SKM-1 (cell line): ENCODE results near the gene EFNB2.

ENCODE experiments used
- DNase-seq: peaks from one replicate; lab custom pipeline; 2025; ENCODE audit not compliant: unreplicated experiment; lab: John Stamatoyannopoulos, UW

EFNB2 gene, protein sequence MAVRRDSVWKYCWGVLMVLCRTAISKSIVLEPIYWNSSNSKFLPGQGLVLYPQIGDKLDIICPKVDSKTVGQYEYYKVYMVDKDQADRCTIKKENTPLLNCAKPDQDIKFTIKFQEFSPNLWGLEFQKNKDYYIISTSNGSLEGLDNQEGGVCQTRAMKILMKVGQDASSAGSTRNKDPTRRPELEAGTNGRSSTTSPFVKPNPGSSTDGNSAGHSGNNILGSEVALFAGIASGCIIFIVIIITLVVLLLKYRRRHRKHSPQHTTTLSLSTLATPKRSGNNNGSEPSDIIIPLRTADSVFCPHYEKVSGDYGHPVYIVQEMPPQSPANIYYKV

DNA sequence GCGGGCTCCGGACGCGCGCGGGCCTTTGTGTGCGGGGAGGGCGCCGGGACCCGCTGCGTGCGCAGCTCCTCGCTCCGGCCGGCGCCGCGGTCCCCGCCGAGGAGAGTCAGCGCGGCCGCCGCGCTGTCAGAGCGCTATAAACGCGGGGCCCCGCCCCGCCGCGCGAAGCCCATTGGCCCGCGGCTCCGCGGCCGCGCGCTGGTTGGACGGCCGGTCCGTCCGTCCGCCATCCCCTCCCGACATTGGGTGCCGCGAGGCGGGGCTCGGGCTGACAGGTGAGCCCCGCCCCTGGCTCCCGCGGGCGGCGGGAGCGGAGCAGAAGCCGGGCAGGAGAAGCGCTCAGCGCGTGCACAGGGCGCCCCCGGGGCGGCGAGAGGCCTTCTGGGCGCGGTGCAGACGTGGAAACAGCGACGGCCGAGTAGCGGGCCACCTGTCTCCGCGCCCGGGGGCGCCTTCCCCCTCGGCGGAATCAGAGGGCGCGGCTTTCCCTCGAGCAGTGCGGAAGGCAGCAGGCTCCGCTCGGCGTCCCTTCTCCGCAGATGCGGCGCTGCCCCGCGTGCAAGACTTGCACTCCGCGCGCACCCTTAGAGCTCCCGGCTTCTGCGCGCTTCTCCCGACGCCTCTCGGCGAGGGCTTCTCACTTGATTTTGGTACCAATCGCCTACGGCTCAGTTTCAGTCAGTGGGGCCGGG is at the start of gene EFNB2:
Gene EFNB2, minus strand, starts transcription at position 111 of the 692 bp plus-strand sequence. CDS start 698 bp downstream, outside the sequence.
- DNase-seq: peak; percentile 60

DNA sequence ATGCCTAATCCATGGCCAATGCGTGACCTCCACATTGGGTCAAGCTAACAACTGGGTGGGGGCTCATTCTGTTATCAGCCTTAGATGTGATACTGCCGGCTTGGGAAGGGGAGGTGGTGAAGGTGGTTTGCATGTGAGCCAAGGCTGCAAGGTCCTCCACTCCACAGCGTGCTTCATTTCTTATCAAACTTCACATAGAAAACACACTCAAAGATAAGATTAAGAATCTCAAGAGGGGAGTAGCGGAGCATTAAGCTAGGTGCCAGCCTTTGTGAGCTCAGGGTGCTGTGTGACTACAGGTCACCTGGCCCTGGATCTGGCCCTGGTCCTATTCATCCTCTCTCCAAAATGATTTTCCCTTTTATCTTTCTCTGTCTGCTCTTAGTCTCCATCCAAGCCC is 45.8 kb upstream of the EFNB2 start:
- DNase-seq: no peak

- no peak for DNase-seq
Observed at GRCh38 chr13:106575896-106576295, 40.4 kb upstream of the EFNB2 start.

DNA sequence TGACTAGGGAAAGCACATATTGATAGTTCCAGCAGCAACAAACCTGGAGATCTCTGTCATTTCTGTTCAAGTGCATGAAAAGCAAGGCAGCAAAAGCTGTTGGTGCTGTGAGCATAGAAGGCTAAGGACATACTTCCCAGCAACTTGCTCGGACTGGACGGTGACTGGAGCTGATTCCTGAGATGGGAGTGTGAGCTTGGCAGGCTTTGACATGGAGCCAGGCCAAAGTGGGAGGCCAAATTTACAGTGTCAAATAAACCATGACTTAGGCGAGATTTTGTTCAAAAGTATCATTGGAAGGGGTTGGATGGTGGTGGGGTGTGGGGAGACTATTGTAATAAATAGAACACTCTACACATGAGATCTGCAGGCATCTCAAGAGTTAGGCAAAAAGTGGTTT is 38.4 kb upstream of the EFNB2 start:
- DNase-seq: no peak

GRCh38 chr13:106573284-106573846 is 37.9 kb upstream of the EFNB2 start:
- no peak for DNase-seq

- no peak for DNase-seq
Observed at GRCh38 chr13:106570299-106570852, 34.9 kb upstream of the EFNB2 start.

- DNase-seq: no peak
Observed at GRCh38 chr13:106569233-106570095, 34.0 kb upstream of the EFNB2 start.

GRCh38 chr13:106568299-106569003 is 33.0 kb upstream of the EFNB2 start:
- peak; percentile 51 for DNase-seq

GRCh38 chr13:106567474-106568298 is 32.2 kb upstream of the EFNB2 start, which contains the start of gene ARGLU1:
ARGLU1 (minus strand) TSS chr13:106568137; CDS start chr13:106567919, 218 bp downstream.
- DNase-seq: peak; percentile 78

- DNase-seq: peak; percentile 31
Observed at GRCh38 chr13:106566641-106567473, 31.4 kb upstream of the EFNB2 start.

DNA sequence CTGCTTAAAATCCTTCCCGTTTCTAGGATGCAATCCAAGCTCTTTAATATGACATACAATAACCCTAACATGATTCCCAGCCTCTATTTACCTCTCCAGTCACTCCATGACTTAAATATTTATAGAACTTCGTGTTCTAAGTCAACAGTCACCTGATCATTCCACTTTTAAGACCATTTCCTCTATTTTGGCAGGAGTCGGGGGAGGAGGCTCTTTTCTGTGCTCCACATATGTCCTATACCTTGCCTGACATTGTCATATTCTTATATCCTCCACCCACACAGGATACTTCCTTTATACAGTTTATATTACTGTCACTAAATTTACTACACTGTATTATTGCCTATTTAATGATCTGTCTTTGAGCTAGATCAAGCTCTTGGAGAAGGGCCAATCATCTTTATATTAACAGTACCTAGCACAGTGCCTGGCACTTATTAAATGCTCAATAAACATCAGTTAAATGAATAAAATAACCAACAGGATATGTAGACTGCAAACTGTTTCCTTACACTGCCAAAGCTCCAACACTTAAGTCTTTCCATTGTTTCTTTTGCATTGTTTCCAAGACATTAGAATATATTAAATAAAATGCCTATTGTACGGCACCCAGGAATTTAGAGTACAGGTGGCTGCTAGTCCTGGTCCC is 29.8 kb upstream of the EFNB2 start:
- no peak for DNase-seq

DNA sequence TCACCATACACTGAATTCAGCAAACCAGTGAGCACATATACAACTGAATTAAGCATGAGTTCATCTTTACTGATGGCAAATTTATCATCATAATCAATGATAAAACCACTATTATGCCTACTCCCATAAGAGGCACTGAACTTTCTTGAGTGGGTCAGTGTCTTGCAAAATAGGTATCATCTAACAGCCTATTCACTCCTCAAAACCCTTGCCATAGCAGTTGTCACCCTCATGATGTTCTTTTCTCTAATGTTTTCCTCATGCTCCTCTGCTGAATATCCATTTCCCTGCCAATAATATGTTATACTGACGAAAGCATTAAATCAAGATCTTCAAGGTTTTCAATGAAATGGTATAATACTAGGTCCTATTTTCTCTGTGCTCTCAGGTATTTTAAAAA is 26.8 kb upstream of the EFNB2 start:
- DNase-seq: no peak

DNA sequence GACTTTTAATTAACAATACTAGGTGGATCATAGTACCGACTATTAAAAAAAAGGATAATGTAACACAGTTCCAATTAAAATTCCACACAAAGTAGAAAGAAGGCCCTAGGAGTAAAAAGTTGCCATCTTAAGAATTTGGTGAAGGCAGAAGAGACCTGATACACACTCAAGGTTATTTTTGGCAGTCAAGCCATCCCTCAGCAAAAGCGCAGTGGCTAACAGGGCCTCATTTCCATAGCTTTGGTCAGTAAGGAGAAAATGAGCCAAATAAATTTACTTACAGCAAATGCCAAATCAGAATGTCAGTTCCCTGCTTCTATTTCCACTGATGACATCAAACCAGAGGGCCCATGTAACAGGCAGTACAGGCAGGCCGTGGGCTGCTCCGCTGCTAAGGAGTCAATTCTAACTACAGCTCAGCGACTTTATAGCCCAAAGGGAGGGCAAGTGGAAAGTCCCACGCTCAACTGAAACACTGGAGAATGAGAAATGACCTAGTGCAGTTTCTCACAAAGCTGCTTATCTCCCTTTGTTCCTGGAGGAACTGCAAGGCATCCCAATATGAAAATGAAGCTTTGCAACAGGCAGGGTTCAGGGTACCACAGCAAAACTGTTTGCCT is 26.2 kb upstream of the EFNB2 start:
- no peak for DNase-seq

GRCh38 chr13:106560821-106561220 is 25.4 kb upstream of the EFNB2 start:
- DNase-seq: no peak

DNA sequence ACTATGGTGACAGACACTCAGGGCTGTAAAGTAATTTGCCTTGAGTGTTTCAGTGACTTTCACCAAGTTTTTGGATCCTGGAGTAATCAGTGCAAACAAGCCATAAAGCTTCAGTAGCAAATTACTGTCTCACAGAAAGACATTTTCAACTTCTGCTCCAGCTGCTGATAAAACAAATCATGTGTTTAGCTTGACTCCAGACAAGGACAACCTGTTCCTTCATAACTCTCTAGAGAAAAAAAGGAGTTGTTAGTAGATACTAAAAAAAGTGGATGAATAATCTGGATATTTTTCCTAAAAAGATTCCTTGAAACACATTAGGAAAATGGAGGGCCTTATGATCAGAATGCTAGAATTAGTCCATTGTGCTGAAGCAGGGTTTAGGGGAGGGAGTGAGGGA is 23.1 kb upstream of the EFNB2 start:
- no peak for DNase-seq

- DNase-seq: no peak
Observed at GRCh38 chr13:106555631-106556328, 20.3 kb upstream of the EFNB2 start.

GRCh38 chr13:106551751-106552150 is 16.3 kb upstream of the EFNB2 start:
- no peak for DNase-seq
